IMR-90 (cell line): ENCODE results near the gene CATSPERB.

Experiments used
- BHLHE40 ChIP-seq: fragments of 150-350 bp; IDR thresholded peaks from 2 replicates; pipeline ENCODE4 v1.6.1; 2016; ENCODE audit warnings: mild to moderate bottlenecking, low read depth, low read length
- CEBPB ChIP-seq: IDR thresholded peaks from 2 replicates; pipeline ENCODE4 v1.6.1; 2012; ENCODE audit warnings: low read depth, low read length, improper control_type of control experiment
- CHD1 ChIP-seq: IDR thresholded peaks from 2 replicates; pipeline ENCODE4 v1.6.1; 2012; ENCODE audit warnings: low read depth, low read length, improper control_type of control experiment
- CTCF ChIP-seq: conservative IDR thresholded peaks from 2 replicates; pipeline ENCODE4 v1.5.1; 2012; ENCODE audit warnings: mild to moderate bottlenecking, low read depth, low read length, improper control_type of control experiment
- FOS ChIP-seq: fragments of 150-350 bp; IDR thresholded peaks from 2 replicates; pipeline ENCODE4 v1.6.1; 2016; ENCODE audit warnings: low read depth, low read length
- MAFK ChIP-seq: IDR thresholded peaks from 2 replicates; pipeline ENCODE4 v1.6.1; 2012; ENCODE audit warnings: low read depth, low read length, improper control_type of control experiment
- MAZ ChIP-seq: IDR thresholded peaks from 2 replicates; pipeline ENCODE4 v1.6.1; 2012; ENCODE audit warnings: low read depth, mild to moderate bottlenecking, low read length, improper control_type of control experiment, moderate library complexity, borderline replicate concordance
- POLR2A ChIP-seq: IDR thresholded peaks from 2 replicates; pipeline ENCODE4 v1.6.1; 2012; ENCODE audit warnings: mild to moderate bottlenecking, low read depth, low read length
- RAD21 ChIP-seq: IDR thresholded peaks from 2 replicates; pipeline ENCODE4 v1.6.1; 2012; ENCODE audit warnings: low read length, improper control_type of control experiment
- RCOR1 ChIP-seq: IDR thresholded peaks from 2 replicates; pipeline ENCODE4 v1.6.1; 2012; ENCODE audit warnings: mild to moderate bottlenecking, low read length, improper control_type of control experiment; ENCODE audit not compliant: insufficient replicate concordance
- RFX5 ChIP-seq: IDR thresholded peaks from 2 replicates; pipeline ENCODE4 v1.8.0; 2012; ENCODE audit warnings: low read depth, mild to moderate bottlenecking, low read length, moderate library complexity
- SMC3 ChIP-seq: fragments of 150-350 bp; IDR thresholded peaks from 2 replicates; pipeline ENCODE4 v1.6.1; 2016; ENCODE audit warnings: low read depth, mild to moderate bottlenecking, antibody characterized with exemption, low read length, moderate library complexity
- USF2 ChIP-seq: fragments of 150-350 bp; IDR thresholded peaks from 2 replicates; pipeline ENCODE4 v1.6.1; 2017; ENCODE audit warnings: mild to moderate bottlenecking, antibody characterized with exemption, low read length, low read depth

GRCh38 chr14:91751719-91752118, 19.8 kb upstream of the CATSPERB start:
- TF ChIP-seq CTCF (no peak), USF2 (no peak), SMC3 (no peak), MAFK (no peak), RCOR1 (no peak), POLR2A (no peak), RAD21 (no peak), MAZ (no peak), BHLHE40 (no peak), CEBPB (no peak), RFX5 (no peak), CHD1 (no peak), FOS (no peak)
